Measurements from ENCODE around the gene FTL.
"Not testable (repeated sequence)": the region's sequence is repeated elsewhere in the genome, so short reads cannot be mapped to it uniquely, and the experiment has no call there.

Gene FTL

DNA sequence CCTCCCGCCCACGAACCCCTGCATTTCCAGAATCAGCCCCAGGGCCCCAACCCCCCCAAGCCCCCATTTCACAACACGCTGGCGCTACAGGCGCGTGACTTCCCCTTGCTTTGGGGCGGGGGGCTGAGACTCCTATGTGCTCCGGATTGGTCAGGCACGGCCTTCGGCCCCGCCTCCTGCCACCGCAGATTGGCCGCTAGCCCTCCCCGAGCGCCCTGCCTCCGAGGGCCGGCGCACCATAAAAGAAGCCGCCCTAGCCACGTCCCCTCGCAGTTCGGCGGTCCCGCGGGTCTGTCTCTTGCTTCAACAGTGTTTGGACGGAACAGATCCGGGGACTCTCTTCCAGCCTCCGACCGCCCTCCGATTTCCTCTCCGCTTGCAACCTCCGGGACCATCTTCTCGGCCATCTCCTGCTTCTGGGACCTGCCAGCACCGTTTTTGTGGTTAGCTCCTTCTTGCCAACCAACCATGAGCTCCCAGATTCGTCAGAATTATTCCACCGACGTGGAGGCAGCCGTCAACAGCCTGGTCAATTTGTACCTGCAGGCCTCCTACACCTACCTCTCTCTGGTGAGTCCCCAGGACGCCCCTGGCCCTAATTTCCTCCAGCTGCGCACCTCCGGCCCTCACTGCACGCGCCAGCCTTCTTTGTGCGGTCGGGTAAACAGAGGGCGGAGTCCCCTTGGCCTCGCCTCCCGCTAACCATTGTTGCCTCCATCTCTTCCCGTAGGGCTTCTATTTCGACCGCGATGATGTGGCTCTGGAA is at the start of gene FTL:
Gene FTL (plus strand): TSS at position 270 of the 766 bp plus-strand sequence. CDS start 199 bp downstream, at position 469.
- POLR2A ChIA-PET: interaction anchor here (0.6 to 7.5 kb wide), 12 partner anchors 10 to 331 kb away, joined by 3 to 119 read pairs (median 6); partner anchors contain the start of genes BAX, HSD17B14, NUCB1 and PPP1R15A
- peak; percentile 64 for DNase-seq (ENCODE audit: low read depth, low spot score)
- TF ChIP-seq, protein P1, sequence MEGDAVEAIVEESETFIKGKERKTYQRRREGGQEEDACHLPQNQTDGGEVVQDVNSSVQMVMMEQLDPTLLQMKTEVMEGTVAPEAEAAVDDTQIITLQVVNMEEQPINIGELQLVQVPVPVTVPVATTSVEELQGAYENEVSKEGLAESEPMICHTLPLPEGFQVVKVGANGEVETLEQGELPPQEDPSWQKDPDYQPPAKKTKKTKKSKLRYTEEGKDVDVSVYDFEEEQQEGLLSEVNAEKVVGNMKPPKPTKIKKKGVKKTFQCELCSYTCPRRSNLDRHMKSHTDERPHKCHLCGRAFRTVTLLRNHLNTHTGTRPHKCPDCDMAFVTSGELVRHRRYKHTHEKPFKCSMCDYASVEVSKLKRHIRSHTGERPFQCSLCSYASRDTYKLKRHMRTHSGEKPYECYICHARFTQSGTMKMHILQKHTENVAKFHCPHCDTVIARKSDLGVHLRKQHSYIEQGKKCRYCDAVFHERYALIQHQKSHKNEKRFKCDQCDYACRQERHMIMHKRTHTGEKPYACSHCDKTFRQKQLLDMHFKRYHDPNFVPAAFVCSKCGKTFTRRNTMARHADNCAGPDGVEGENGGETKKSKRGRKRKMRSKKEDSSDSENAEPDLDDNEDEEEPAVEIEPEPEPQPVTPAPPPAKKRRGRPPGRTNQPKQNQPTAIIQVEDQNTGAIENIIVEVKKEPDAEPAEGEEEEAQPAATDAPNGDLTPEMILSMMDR (IDR thresholded peaks at IDR 0.05; ENCODE audit: insufficient read depth, low read length, missing control alignments): no peak
- peak within 1 kb of the TSS; percentile 99 for H3K4me3 ChIP-seq (ENCODE audit: low read depth, low read length)
- CTCF ChIA-PET: interaction anchor here (1.7 to 3.1 kb wide), 3 partner anchors 12 to 170 kb away, joined by 6 to 17 read pairs (median 12); no protein-coding TSS in a partner anchor

DNA sequence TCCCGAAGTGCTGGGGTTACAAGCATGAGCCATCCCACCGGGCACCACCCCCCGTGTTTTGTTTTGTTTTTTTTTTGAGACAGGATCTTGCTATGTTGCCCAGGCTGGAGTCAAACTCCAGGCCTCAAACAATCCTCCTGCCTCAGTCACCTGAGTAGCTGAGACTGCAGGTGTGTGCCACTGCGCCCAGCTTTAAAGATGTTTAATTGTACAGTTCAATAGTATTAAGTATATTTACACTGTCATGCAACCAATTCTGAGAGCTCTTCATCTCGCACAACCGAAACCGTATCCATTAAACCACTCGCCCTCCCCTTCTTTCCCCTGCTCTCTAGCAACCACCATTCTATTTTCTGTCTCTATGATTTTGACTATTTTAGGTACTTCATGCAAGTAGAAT is 49.4 kb upstream of the FTL start:
- no peak overlapping the region for H3K4me3 ChIP-seq (ENCODE audit: low read depth, low read length)
- TF ChIP-seq, protein P1 (IDR thresholded peaks at IDR 0.05; ENCODE audit: insufficient read depth, low read length, missing control alignments): no peak
- no peak for DNase-seq (ENCODE audit: low read depth, low spot score)
- CTCF ChIA-PET: no interaction called here
- POLR2A ChIA-PET: no interaction called here

DNA sequence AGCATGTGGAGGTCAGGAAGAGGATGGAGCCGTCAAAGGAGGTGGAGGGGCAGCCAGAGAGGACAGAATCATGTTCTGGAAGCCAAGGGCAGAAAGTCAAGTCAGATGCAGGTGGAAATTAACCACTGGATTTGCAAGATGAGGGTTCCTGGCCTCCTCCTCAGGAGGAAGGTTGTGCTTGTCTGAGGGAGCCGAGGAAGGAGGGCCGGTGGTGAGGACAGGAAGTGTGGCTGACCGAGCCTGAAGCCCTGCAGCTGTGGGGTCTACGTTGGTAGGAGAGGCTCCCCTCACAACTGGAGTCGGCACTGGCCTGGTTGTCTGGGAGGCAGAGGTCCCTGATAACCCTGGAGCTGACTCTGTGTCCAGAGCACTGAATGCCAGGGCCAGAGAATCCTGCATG is 47.0 kb upstream of the FTL start:
- CTCF ChIA-PET: interaction anchor here (1.0 kb wide), 1 partner anchor 53 kb away, joined by 4 read pairs; no protein-coding TSS in a partner anchor
- DNase-seq (ENCODE audit: low read depth, low spot score): no peak
- H3K4me3 ChIP-seq (ENCODE audit: low read depth, low read length): no peak overlapping the region
- TF ChIP-seq, protein P1 (IDR thresholded peaks at IDR 0.05; ENCODE audit: insufficient read depth, low read length, missing control alignments): no peak
- POLR2A ChIA-PET: interaction anchor here (0.9 kb wide), 1 partner anchor 17 kb away, joined by 3 read pairs; no protein-coding TSS in a partner anchor

DNA sequence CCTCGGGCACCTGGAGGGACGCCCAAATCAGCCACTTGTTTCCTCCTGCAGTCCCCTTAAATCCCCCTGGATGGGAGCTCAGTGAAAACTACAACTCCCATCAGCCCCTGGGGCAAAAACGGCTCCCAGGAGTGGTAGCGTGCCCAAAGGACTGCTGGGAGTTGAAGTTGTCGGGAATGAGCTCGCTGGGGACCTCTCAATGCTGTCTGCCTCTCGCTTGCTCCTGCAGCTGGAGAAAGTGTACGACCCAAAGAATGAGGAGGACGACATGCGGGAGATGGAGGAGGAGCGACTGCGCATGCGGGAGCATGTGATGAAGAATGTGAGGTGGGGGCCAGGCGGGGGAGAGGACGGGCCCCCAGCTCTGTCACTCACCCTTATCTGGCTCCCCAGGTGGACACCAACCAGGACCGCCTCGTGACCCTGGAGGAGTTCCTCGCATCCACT is 46.3 kb upstream of the FTL start:
- no peak for DNase-seq (ENCODE audit: low read depth, low spot score)
- POLR2A ChIA-PET: interaction anchor here (0.9 kb wide), 2 partner anchors 18 to 45 kb away, joined by 3 read pairs; no protein-coding TSS in a partner anchor

DNA sequence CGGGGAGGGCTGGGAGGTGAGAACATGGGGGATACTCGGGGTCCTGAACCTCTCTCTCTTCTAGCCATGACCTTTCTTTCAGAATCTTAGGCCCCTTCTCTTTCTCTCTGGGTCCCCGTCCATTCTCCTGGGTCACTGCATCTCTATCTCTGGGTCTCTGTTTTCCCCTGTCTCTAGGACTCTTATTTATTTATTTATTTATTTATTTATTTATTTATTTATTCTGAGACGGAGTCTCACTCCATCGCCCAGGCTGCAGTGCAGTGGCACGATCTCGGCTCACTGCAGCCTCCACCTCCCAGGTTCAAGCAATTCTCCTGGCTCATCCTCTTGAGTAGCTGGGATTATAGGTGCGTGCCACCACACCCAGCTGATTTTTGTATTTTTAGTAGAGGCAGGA is 45.8 kb upstream of the FTL start:
- POLR2A ChIA-PET: interaction anchor here (0.9 to 1.4 kb wide), 2 partner anchors 45 to 47 kb away, joined by 3 read pairs; partner anchors contain the start of gene PPP1R15A
- not testable (repeated sequence) for H3K4me3 ChIP-seq (ENCODE audit: low read depth, low read length); DNase-seq (ENCODE audit: low read depth, low spot score)
- CTCF ChIA-PET: interaction anchor here (0.6 to 1.0 kb wide), 3 partner anchors 51 to 178 kb away, joined by 3 to 4 read pairs (median 3); no protein-coding TSS in a partner anchor

More for the DNA sequence above, 46.3 kb upstream of the FTL start:
- CTCF ChIA-PET: interaction anchor here (0.6 to 1.0 kb wide), 3 partner anchors 52 to 179 kb away, joined by 3 to 4 read pairs (median 3); no protein-coding TSS in a partner anchor
- TF ChIP-seq, protein P1 (IDR thresholded peaks at IDR 0.05; ENCODE audit: insufficient read depth, low read length, missing control alignments): no peak
- H3K4me3 ChIP-seq (ENCODE audit: low read depth, low read length): no peak overlapping the region

DNA sequence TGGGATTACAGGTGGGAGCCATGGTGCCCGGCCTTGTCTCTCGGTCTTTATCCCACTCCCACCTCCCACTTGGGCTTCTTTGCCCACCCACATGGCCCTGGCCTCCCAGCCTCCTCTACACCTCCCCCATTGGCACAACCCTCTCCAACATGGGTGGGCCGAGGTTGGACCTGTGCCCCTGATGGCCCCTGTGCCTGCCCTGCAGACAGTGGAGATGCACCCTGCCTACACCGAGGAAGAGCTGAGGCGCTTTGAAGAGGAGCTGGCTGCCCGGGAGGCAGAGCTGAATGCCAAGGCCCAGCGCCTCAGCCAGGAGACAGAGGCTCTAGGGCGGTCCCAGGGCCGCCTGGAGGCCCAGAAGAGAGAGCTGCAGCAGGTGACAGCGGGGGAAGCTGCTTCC is 44.2 kb upstream of the FTL start:
- POLR2A ChIA-PET: interaction anchor here (1.4 kb wide), 1 partner anchor 49 kb away, joined by 3 read pairs; the partner anchor contains the start of gene PPP1R15A

More for the DNA sequence above, 44.2 kb upstream of the FTL start:
- H3K4me3 ChIP-seq (ENCODE audit: low read depth, low read length): no peak overlapping the region
- DNase-seq (ENCODE audit: low read depth, low spot score): no peak
- TF ChIP-seq, protein P1 (IDR thresholded peaks at IDR 0.05; ENCODE audit: insufficient read depth, low read length, missing control alignments): no peak
- CTCF ChIA-PET: no interaction called here
